ENCODE measurements around the gene DNAH10. TPM values are rescaled to one million over a fixed set of nuclear protein-coding genes. Genes with fewer than 3 reads are reported as not detected.

Gene DNAH10
- total RNA-seq, 1 donor from 2014 or later = 1.0 TPM

DNA sequence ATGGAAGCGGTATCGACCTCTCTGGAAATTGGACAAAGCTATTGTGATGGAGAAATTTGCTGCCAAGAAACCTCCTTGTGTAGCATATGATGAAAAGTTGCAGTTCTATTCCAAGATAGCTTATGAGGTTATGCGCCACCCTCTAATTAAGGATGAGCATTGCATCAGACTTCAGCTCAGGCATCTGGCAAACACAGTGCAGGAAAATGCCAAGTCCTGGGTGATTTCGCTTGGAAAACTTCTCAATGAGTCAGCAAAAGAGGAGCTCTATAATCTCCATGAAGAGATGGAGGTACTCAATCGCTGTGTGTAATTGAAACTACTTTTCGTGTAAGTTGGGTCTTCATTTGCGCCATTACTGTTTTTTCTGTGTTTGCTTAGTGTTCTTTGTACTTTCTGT is 51.2 kb downstream of the DNAH10 start:
- no peak for DNase-seq (ENCODE audit: low spot score, unreplicated experiment)
- TF ChIP-seq, protein P1, sequence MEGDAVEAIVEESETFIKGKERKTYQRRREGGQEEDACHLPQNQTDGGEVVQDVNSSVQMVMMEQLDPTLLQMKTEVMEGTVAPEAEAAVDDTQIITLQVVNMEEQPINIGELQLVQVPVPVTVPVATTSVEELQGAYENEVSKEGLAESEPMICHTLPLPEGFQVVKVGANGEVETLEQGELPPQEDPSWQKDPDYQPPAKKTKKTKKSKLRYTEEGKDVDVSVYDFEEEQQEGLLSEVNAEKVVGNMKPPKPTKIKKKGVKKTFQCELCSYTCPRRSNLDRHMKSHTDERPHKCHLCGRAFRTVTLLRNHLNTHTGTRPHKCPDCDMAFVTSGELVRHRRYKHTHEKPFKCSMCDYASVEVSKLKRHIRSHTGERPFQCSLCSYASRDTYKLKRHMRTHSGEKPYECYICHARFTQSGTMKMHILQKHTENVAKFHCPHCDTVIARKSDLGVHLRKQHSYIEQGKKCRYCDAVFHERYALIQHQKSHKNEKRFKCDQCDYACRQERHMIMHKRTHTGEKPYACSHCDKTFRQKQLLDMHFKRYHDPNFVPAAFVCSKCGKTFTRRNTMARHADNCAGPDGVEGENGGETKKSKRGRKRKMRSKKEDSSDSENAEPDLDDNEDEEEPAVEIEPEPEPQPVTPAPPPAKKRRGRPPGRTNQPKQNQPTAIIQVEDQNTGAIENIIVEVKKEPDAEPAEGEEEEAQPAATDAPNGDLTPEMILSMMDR (IDR thresholded peaks at IDR 0.05; ENCODE audit: unreplicated experiment) = no peak
- Mint-ChIP-seq H3K27me3 (peaks cover 14% of the 10 kb centered on the region), H3K4me3 (ENCODE audit: low read depth) (no peak overlapping the region), H3K27ac (no peak overlapping the region), H3K9me3 (ENCODE audit: low read depth) (peaks cover 17% of the 10 kb centered on the region), H3K4me1 (ENCODE audit: low read depth) (no peaks in the 10 kb centered on the region), H3K36me3 (ENCODE audit: insufficient read depth) (peaks cover 1% of the 10 kb centered on the region)

DNA sequence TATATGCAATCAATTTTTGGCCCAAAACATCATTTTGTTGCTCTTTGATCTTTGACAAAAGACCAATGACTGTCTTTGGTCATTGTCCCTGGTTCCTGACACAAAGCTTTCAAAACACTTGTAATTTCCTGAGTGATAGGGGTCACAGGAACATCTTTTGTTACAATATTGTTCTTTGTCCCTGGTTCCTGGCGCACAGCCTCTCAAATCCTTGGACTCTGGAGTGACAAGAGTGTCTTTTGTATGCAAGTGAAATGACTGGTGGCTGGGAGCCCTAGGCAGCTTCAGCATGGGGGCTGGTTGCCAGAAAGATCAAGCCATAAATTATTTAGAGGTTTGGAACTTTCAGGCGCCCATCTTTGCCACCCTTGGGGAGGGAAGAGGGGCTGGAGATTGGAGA is 53.9 kb downstream of the DNAH10 start:
- DNase-seq (ENCODE audit: low spot score, unreplicated experiment) = no peak
- TF ChIP-seq, protein P1 (IDR thresholded peaks at IDR 0.05; ENCODE audit: unreplicated experiment) = no peak
- no peaks in the 10 kb centered on the region for H3K4me1 Mint-ChIP-seq (ENCODE audit: low read depth)
- no peak overlapping the region for H3K4me3 Mint-ChIP-seq (ENCODE audit: low read depth)
- H3K36me3 Mint-ChIP-seq (ENCODE audit: insufficient read depth) = peaks cover 1% of the 10 kb centered on the region
- H3K9me3 Mint-ChIP-seq (ENCODE audit: low read depth) = peaks cover 17% of the 10 kb centered on the region
- no peak overlapping the region for H3K27ac Mint-ChIP-seq
- peaks cover 6% of the 10 kb centered on the region for H3K27me3 Mint-ChIP-seq

DNA sequence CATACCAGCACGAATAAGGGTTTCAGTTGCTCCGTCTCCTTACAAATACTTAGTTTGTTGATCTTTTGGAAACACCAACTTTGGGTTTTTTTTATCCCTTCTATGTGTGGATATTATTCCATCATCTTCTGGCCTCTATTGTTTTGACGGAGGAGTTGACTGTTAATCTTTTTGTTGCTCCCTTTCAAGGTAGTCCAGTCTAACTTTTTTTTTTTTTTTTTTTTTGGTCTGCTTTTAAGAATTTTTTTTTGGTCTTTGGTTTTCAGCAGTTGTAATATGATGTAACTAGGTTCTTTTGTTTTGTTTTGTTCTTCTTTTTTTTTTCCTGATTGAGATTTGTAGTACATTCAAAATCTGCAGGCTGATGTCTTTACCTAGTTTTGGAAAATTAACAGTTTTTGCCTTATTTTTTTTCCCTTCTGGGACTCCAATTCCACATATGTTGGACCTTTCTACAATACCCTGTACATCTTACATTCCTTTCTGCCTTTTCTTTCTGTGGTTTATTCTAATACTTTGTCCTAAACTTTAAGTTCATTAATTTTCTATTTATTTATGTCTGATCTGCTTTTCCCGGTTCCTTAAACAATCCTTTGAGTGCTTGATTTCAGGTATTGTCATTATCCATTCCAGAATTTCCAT is 54.9 kb downstream of the DNAH10 start:
- Mint-ChIP-seq H3K9me3 (ENCODE audit: low read depth) (peaks cover 17% of the 10 kb centered on the region), H3K36me3 (ENCODE audit: insufficient read depth) (peaks cover 1% of the 10 kb centered on the region), H3K27me3 (peaks cover 6% of the 10 kb centered on the region), H3K4me1 (ENCODE audit: low read depth) (no peaks in the 10 kb centered on the region), H3K4me3 (ENCODE audit: low read depth) (no peak overlapping the region), H3K27ac (no peak overlapping the region)
- no peak for DNase-seq (ENCODE audit: low spot score, unreplicated experiment)
- TF ChIP-seq, protein P1 (IDR thresholded peaks at IDR 0.05; ENCODE audit: unreplicated experiment) = no peak

DNA sequence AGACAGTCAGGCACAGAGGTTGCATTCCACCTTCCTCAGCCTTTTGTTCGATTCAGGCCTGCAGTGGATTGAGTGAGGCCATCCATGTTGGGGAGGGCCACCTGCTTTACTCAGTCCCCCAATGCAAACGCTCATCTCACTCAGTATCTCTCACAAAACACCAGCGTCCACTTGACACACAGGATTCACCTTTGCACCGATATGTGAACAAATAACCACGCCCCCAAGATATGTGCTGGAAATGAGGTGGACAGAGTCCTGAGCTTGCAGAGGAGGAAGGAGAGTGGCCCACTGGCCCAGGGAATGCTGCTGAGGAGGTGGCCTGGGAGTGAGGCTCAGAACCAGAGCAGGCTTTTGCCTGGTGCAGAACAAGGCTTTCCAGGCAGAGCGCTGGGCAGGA is 60.7 kb downstream of the DNAH10 start:
- no peaks in the 10 kb centered on the region for H3K36me3 Mint-ChIP-seq (ENCODE audit: insufficient read depth)
- no peaks in the 10 kb centered on the region for H3K4me1 Mint-ChIP-seq (ENCODE audit: low read depth)
- H3K9me3 Mint-ChIP-seq (ENCODE audit: low read depth) = peaks cover 5% of the 10 kb centered on the region
- TF ChIP-seq, protein P1 (IDR thresholded peaks at IDR 0.05; ENCODE audit: unreplicated experiment) = no peak
- H3K4me3 Mint-ChIP-seq (ENCODE audit: low read depth) = no peak overlapping the region
- H3K27me3 Mint-ChIP-seq = peaks cover 31% of the 10 kb centered on the region
- DNase-seq (ENCODE audit: low spot score, unreplicated experiment) = no peak
- H3K27ac Mint-ChIP-seq = no peak overlapping the region

DNA sequence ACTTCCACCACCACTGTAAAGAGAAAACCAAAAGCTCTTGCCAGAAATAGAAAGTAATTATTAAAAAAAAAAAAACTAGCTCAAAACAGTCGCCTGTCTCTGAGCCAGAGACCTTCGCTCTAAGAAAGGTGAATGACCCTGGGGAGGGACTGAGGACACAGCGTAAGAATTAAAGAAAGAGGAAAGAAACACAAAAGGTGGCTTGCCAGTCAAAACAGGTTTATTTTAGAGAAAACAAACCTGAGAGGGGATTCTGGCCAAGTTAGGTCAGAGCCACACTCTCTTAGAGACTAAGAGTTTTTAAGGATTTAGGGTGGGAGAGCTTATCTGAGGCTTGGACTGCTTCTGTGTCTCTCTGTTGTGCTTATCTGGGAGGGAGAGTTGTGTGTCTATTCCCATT is 66.0 kb downstream of the DNAH10 start:
- Mint-ChIP-seq H3K4me3 (ENCODE audit: low read depth) (no peak overlapping the region), H3K27me3 (peaks cover 21% of the 10 kb centered on the region), H3K36me3 (ENCODE audit: insufficient read depth) (peaks cover 1% of the 10 kb centered on the region), H3K4me1 (ENCODE audit: low read depth) (no peaks in the 10 kb centered on the region), H3K27ac (no peak overlapping the region), H3K9me3 (ENCODE audit: low read depth) (peaks cover 10% of the 10 kb centered on the region)
- no peak for DNase-seq (ENCODE audit: low spot score, unreplicated experiment)
- TF ChIP-seq, protein P1 (IDR thresholded peaks at IDR 0.05; ENCODE audit: unreplicated experiment) = no peak

All from progenitor cell of endocrine pancreas (in vitro differentiated cells).